HG03558 (cell line): ENCODE results near the gene NPPB.

Source experiments
- ATAC-seq: cut with Tn5 transposase; IDR thresholded peaks from one replicate; pipeline ENCODE4 v1.9.1; 2021; ENCODE audit warnings: moderate number of reproducible peaks; ENCODE audit not compliant: unreplicated experiment; ENCODE audit errors: extremely low read depth

Gene NPPB

GRCh38 chr1:11881749-11882441 lies 23.1 kb upstream of the NPPB start:
- no peak for ATAC-seq

- ATAC-seq = no peak
Observed at GRCh38 chr1:11880911-11881748, 22.4 kb upstream of the NPPB start.

GRCh38 chr1:11880181-11880575 lies 21.4 kb upstream of the NPPB start:
- ATAC-seq = no peak

- ATAC-seq = no peak
Observed at GRCh38 chr1:11879311-11880180, 20.8 kb upstream of the NPPB start.

GRCh38 chr1:11878891-11879190 lies 20.1 kb upstream of the NPPB start:
- no peak for ATAC-seq

GRCh38 chr1:11878081-11878890 lies 19.5 kb upstream of the NPPB start:
- no peak for ATAC-seq

GRCh38 chr1:11877074-11877473 lies 18.3 kb upstream of the NPPB start:
- no peak for ATAC-seq

GRCh38 chr1:11875094-11875493 lies 16.3 kb upstream of the NPPB start:
- ATAC-seq = no peak

GRCh38 chr1:11874624-11875023 lies 15.9 kb upstream of the NPPB start:
- ATAC-seq = no peak

- no peak for ATAC-seq
Observed at GRCh38 chr1:11874258-11874562, 15.5 kb upstream of the NPPB start.

GRCh38 chr1:11873395-11874257 lies 14.9 kb upstream of the NPPB start:
- no peak for ATAC-seq

GRCh38 chr1:11872545-11872944 lies 13.8 kb upstream of the NPPB start:
- ATAC-seq = no peak

- ATAC-seq = no peak
Observed at GRCh38 chr1:11869650-11870207, 11.0 kb upstream of the NPPB start.

- no peak for ATAC-seq
Observed at GRCh38 chr1:11869104-11869503, 10.4 kb upstream of the NPPB start.

- ATAC-seq = no peak
Observed at GRCh38 chr1:11868331-11868980, 9.7 kb upstream of the NPPB start.

- no peak for ATAC-seq
Observed at GRCh38 chr1:11862890-11863289, 4.1 kb upstream of the NPPB start.

- no peak for ATAC-seq
Observed at GRCh38 chr1:11860587-11860986, 1.8 kb upstream of the NPPB start.

GRCh38 chr1:11860083-11860482 lies 1.3 kb upstream of the NPPB start:
- ATAC-seq = no peak
